ENCODE data around the gene DNAJC7. TPM values are rescaled to one million over a fixed set of nuclear protein-coding genes. Genes with fewer than 3 reads are reported as not detected.
A peak's percentile ranks its signal among the peaks of the same experiment; 100 is the strongest.

DNAJC7 gene
- total and polyA plus RNA-seq, 9 of the 15 experiments (the other 6 are each of a cell fraction or from before 2014, with no cell fraction given) = 85.8 to 262 (median 157) TPM

- TF ChIP-seq RREB1 (CRISPR knock-in tag; IDR thresholded peaks at IDR 0.05) (peak; percentile 67; the same call in 1 of the 2 replicates), PHB2 (IDR thresholded peaks at IDR 0.05; ENCODE audit: low read depth) (peak; percentile 16; the same call in 1 of the 2 replicates), SRSF3 (IDR thresholded peaks at IDR 0.05; ENCODE audit: insufficient read depth, low read length) (peak; percentile 94; the same call in 1 of the 2 replicates), HBP1 (CRISPR knock-in tag; IDR thresholded peaks at IDR 0.05) (peak; percentile 73; the same call in 1 of the 2 replicates), ZNF232 (CRISPR knock-in tag; IDR thresholded peaks at IDR 0.05) (peak; percentile 34; the same call in 1 of the 2 replicates)
These were observed at the start of gene DNAJC7 (continued) for GRCh38 chr17:42016941-42017865.
